HG03196 (cell line): ENCODE measurements around the gene TSTD2.
"Not testable (repeated sequence)": the region's sequence is repeated elsewhere in the genome, so short reads cannot be mapped to it uniquely, and the experiment has no call there.

Source experiments
- ATAC-seq: cut with Tn5 transposase; IDR thresholded peaks from one replicate; pipeline ENCODE4 v1.9.1; 2021; ENCODE audit not compliant: unreplicated experiment

The TSTD2 gene

DNA sequence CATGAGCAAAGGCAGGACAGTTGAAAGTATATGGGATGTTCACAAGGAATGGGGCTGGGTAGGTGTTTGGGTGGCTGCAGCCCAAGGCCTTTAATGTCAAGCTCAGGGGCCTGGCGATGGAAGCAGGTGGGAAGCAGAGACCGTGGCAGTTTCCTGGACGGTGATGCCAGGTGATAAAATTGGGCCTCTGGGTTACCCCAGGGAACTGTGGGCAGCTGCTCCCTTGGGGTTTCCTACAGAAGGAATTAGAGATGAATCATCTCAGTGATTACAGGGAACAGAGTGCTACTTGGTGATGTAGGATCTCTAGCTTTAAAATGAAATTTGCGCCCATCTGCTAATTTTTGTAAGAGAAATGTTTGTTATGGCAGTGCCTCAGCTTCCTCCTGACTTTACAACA, 39.2 kb downstream of the TSTD2 start:
- ATAC-seq = no peak

DNA sequence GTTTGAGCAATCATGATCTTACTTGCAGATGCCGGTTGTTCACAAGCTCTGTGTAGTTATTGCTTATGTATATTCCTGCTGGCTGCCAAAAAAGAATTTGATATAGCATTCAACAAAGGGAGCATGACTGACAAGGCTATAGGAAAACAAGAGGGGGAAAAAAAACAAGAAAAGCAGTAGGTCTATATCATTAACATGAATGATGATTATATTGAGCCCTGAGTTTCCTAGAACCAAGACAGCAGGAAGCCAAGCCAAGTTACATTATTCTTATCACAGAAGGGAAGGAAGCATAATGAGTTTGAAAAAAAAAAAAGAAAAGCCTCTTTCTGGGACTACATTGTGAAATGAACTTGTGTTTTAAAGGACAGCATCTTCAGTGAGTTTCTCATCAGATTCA, 41.0 kb downstream of the TSTD2 start:
- ATAC-seq = no peak

DNA sequence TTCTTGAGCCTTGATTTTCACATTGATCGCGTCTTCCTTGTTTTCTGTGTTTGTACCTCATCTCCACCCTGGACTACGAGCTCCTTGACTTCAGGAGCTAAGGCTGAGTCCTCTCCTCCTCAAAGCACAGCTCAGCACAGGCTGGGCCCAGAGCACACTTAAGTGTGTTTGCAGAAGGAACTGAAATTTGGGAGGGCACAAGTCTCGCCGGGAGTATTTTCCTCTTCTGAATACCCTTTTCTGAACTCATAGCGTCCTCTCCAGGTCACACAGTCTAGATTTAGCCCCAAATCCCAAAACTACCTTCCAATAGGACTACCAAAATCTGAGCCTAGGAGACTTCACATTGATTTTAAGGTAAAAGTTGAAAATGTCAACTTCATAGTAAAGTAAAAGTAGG, 41.6 kb downstream of the TSTD2 start:
- no peak for ATAC-seq

DNA sequence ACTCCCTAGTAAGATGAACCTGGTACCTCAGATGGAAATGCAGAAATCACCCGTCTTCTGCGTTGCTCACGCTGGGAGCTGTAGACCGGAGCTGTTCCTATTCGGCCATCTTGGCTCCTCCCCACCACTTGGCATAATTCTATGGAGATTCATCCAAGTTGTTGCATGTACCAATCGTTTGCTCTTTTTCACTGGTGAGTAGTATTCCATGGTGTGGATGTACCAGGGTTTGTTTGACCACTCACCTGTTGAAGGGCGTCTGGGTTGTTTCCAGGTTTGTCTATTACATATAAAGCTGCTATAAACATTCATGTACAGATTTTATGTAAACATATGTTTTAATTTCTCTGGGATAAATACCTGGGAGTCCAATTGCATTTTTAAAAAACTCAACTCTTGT, 46.3 kb downstream of the TSTD2 start:
- ATAC-seq = not testable (repeated sequence)

DNA sequence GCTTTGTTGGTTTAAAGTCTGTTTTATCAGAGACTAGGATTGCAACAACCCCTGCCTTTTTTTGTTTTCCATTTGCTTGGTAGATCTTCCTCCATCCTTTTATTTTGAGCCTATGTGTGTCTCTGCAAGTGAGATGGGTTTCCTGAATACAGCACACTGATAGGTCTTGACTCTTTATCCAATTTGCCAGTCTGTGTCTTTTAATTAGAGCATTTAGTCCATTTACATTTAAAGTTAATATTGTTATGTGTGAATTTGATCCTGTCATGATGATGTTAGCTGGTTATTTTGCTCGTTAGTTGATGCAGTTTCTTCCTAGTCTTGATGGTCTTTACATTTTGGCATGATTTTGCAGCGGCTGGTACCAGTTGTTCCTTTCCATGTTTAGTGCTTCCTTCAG, 48.4 kb downstream of the TSTD2 start:
- not testable (repeated sequence) for ATAC-seq

DNA sequence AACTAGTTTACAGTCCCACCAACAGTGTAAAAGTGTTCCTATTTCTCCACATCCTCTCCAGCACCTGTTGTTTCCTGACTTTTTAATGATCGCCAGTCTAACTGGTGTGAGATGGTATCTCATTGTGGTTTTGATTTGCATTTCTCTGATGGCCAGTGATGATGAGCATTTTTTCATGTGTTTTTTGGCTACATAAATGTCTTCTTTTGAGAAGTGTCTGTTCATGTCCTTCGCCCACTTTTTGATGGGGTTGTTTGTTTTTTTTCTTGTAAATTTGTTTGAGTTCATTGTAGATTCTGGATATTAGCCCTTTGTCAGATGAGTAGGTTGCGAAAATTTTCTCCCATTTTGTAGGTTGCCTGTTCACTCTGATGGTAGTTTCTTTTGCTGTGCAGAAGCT, 51.6 kb downstream of the TSTD2 start:
- ATAC-seq = not testable (repeated sequence)

DNA sequence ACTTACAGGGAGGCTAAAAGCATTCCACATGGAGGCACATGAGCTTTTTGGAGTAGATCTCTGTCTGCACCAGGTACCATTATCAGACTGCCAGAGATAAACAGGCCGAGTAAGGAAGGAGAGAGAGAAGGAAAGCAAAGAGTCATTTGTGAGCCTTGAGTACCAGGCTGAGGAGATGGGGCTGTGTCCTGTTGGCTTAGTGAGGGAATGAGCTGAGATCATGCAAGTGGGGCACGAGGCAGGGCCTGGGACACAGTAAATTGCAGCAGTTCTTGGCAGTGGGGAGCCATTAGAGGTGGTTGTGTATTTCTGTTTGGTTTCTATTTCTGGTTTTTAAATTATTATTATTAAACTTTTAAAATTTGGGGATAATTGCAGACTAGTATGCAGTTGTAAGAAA, 53.3 kb downstream of the TSTD2 start:
- ATAC-seq = no peak

DNA sequence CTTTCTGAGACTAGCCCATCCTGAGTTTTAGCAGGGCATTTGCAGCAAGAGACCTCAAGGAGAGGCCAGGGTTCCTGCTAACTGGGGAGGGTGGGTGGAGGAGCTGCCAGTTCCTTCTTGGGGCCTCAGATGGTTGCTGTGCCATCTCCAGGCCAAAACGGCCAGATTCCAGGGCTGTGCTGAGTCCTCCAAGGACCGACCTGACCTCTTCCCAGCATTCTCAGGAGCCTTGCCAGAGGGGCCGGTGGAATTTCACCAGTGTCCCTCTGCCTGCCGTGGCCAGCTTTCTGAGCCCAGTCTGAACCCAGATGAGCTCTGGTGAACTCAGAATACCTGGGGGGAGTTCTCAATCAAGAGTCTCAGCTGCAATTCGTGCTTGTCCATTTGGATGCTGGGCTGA, 54.3 kb downstream of the TSTD2 start:
- ATAC-seq = no peak

DNA sequence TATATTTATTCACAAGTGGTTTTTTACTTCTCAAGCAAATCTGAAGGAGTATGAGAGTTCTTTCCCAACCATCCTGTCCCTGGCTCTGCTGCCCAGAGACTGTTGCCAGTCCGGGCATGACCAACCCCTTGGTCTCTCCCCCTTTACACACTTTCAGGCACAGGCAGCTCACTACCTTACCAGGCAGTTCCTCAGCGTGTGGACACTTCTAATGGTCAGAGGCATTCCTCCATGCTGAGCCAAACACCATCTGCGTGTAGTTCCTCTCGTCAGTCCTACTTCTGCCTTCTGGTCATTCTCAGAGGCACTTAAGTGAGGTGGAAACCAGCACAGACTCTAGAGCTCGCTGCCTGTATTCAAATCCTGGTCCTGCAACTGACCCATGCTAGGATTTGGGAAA, 56.1 kb downstream of the TSTD2 start:
- ATAC-seq = no peak

DNA sequence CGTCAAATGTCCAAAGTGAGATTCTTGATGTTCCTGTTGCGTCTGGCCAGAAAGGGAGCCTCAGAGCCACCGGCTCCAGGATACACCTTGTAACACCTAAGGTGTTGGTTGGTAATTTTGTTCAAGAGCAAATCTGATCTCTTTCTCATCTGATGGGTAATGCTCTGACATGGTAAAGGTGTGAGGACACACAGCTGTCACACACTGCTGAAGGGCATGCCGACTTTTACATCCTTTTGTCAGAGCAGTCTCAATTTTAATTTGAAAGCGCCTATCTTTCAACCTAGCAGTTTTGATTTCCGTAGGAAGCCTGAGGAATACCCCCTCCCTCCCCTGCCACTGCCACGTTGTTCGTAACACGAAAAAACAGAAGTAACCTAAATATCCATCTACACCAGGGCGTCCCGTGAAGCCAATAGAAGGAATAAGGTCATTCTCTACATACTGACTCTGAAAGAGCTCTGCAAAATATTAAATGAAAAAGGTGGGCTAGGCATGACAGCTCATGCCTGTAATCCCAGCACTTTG, 57.4 kb downstream of the TSTD2 start:
- no peak for ATAC-seq

DNA sequence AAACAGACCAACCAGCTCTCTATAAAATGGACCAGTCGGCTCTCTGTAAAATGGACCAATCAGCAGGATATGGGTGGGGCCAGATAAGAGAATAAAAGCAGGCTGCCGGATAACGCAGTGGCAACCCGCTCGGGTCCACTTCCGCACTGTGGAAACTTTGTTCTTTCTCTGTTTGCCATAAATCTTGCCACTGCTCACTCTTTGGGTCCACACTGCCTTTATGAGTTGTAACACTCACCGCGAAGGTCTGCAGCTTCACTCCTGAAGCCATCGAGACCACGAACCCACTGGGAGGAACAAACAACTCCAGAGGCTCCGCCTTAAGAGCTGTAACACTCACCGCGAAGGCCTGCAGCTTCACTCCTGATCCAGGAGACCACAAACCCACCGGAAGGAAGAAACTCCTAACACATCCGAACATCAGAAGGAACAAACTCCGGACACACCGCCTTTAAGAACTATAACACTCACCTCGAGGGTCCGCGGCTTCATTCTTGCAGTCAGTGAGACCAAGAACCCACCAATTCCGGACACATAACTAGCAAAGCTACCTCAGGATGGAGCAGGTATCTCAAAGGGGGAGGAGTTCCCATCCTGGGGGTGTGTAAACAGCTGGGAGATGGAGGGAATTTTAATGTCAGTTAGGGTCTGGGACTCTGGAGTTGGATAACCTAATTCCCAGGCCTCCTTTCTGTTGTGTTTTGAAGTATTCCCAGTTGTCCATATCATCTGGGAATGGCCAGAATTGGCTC, 58.1 kb downstream of the TSTD2 start:
- ATAC-seq = not testable (repeated sequence)

DNA sequence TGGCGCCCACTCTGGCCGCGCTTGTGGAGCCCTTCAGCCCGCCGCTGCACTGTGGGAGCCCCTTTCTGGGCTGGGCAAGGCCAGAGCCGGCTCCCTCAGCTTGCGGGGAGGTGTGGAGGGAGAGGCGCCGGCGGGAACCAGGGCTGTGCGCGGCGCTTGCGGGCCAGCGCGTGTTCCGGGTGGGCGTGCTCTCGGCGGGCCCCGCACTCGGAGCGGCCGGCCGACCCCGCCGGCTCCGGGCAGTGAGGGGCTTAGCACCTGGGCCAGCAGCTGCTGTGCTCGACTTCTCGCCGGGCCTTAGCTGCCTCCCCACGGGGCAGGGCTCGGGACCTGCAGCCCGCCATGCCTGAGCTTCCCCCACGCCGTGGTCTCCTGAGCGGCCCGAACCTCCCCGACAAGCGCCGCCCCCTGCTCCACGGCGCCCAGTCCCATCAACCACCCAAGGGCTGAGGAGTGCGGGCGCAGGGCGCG, 59.0 kb downstream of the TSTD2 start:
- not testable (repeated sequence) for ATAC-seq

DNA sequence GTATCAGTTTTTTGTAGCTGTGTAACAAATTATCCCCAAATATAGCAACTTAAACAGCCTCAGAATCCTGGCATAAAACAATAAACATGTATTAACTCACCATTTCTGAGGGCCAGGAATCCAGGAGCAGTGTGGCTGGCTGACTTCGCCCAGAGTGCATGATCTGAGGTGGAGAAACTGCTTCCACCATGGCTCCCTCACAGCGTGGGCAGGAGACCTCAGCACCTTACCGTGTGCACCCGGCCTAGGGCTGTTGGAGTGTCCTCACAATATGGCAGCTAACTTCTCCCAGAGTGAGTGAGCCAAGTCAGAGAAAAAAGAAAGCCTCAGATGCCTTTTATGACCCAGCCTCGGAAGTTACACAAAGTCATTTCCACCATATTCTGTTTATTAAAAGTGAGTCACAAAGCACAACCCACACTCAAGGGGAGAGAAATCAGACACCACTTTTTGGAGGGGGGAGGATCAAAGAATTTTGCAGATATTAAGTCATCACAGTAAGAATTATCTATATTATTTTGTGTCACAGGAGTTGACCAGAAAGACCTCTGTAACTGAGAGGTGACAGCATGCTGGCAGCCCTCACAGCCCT, 59.6 kb downstream of the TSTD2 start:
- no peak for ATAC-seq

DNA sequence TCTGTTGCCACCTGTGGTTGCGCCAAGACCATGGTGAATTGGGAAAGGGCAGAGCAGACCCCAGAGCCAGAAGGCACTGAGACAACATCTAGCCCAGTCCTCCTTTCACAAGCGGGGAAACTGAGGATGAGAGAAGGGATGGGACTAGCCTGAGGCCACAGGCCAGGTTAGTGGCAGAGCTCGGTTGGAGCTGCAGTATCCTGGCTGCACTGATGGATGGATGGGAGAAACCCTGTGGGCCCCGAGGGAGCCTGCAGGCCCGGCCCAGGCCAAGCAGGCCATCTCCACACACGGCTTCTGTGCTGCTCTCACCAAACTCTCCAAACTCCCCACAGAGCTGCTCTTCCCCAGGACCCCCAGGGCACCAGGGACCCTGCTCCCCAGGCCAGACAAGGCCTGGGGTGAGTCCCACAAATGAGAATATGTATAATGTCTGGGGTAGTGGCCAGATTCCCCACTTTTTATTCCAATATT, 60.2 kb downstream of the TSTD2 start:
- ATAC-seq = no peak

DNA sequence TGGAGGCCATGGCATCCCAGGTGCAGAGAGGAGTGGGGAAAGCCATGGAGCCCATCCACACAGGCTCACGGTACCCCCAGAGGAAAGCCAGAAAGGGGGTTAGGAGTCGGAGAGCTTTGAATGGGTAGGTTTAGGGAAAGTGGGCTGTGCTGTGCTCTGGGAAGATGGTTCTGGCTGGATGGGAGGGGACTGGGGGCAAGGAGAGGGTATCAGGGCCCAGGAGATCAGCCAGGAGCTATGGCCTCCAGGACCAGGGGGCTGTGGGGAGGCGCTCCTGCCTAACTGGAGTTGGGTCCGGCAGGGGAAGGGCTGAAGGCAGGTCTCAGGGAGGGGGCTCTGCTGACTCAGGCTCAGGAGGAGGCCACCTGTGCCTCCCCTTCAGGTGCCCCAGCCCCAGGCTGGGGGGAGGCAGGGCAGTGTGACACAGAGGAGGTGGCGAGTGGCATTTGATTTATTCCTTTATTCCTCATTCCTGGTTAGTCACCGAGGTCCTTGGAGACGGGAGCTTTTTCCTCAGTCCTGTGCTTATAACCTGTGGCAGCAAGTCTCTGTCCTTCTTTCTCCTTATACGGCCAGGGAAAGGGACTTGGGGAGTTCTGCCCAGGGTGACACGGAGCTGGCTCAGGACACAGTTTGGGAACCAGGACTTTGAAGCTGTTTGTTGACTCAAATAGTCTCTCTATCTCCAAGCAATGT, 60.8 kb downstream of the TSTD2 start:
- no peak for ATAC-seq

DNA sequence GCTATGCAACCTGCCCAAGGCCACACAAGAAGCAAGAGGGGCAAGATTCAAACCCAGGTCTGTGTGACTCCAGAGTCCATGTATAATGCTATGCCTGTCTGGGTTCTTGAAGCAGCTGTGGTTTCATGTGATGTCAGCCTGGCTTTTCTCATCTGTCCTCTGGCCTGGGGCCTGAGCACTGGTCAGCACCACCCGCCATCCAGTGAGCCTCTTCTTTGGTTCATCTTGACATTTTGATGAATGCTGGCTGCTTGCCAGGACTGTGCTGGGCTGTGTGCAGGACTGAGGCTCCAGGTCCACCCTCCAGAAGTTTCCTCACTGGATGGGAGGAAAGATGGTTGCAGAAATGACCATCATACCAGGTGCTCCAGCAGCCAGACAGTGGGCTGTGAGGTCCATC, 61.5 kb downstream of the TSTD2 start:
- no peak for ATAC-seq

DNA sequence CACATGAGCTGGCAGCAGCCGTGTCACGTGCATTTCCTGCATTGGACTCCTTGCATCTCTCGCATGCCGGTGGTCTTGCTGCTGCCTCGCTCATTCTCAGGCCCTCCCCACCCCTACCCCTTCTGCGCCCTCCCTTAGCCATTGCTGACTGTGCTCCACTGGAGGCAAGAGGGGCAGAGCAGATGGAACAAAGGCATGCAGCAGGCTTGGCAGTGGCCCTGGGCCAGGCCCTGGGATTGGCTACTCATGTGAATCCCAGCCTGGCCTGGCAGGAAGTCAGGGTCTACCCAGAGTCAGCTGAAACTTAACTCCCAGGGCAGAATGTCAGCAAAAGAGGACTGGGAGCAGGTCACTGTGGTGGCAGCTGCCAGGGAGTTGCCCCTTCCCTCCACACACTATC, 62.3 kb downstream of the TSTD2 start:
- ATAC-seq = no peak

DNA sequence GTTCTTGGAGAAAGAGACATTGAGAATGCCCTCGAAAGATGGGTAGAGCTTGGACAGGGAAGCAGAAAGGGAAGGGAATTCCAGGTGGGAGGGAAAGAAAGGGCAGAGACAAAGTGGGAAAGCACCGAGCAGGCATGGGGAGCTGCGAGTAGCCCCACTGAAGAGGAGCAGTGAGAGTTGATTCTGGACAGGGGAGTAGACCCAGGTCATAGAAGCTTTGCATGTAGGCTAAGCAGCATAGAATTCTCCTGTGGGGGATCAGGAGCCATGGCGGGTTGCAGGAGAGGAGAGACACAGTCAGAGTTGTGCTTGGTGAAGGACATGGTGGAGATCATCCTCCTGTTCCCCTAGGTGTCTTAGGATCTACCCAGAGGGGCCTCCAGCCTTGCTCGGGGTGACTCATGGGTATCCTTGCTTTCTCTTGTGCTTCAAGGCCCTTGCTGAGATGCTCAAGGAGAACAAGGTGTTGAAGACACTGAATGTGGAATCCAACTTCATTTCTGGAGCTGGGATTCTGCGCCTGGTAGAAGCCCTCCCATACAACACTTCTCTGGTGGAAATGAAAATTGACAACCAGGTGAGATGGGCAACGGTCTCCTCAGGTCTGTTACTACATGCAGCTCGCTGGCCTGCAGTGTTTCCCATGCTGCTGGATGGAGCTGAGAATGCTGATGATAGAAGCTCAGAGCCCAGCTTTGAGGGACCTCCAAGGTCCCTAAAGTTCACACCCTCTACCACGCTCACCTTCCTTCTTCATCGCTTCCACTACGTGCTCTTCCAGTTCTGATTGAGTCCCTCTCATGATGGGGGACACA, 64.5 kb downstream of the TSTD2 start:
- ATAC-seq = no peak

DNA sequence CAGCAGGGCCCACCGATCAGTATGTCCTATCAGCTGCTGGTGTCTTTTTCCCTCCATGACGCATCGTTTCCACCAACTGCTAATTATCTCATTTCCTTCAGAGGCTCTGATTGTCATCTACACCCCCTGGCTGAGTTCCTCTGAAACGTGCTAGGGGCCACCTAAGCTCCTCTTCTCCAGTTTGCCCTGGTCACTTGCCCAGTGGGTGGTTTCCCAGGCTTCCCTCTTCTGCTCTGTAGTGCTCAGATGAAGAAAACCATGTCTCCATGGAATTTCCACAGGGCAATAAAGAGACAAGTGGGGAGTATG, 65.3 kb downstream of the TSTD2 start:
- ATAC-seq = no peak

DNA sequence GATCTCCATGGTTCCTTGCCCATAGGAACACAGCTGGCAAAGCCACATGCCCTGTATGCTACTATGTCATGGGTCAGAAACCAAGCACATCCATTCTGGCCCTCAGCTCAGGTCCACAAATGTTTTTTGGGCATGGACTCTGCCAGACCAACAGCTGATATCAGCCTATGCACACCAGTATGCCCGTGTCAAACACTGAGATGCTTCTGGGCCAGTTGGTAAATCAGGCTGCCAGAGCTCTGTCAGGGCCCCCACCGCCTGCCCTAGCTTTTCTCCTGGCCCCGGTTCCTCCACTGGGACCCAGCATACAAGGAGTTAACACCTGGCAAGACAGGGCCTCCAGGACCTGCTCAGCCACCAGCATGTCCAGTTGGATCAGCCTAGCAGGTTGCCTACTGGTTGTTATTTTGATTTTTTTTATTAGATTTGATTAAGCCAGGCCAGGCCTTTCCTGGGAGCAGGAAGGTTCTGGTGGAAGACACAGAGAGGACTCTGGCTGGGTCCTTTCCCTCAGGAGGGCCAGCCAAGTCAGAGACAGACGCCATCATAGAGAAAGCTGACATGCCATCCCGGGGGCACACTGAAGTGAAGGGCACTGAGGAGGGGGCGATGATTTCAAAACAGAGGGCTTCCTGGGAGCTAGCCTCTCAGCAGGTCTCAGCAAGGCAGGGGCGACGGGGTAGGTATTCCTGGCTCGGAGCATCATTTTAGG, 65.8 kb downstream of the TSTD2 start:
- ATAC-seq = no peak

DNA sequence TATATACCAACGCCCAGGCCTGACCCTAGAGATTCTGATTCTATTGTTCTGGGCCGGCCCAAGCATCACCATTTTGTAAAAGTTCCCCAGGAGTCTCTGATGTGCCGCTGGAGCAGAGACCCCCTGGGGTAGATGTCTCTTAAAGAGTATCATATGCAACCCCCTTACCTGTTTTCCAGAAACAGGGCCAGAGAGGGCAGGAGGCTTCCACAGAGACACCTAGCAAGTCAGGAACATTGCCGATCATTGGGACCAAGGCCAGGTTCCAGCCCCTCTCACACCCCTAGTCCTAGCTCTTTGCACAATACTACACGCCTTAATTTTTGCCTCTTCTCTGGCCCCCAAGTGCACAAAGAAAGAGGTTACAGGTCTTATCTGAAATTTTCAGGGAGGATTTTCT, 67.9 kb downstream of the TSTD2 start:
- no peak for ATAC-seq
